Activated CD8-positive, alpha-beta memory T cell treated with anti-CD3 and anti-CD28 coated beads for 36 hours (primary cell): ENCODE results near the gene ECT2L. TPM values are rescaled to one million over a fixed set of nuclear protein-coding genes. Genes with fewer than 3 reads are reported as not detected.
"Not testable (repeated sequence)": the region's sequence is repeated elsewhere in the genome, so short reads cannot be mapped to it uniquely, and the experiment has no call there.

Experiments used
- CTCF ChIA-PET: fragments of 350-600 bp; sonication (Branson Sonifier 250); formaldehyde crosslinking; loops from one replicate; lab custom pipeline; 2021; ENCODE audit warnings: antibody characterized with exemption; lab: Charles Lee
- POLR2A ChIA-PET: fragments of 350-600 bp; sonication (Branson Sonifier 250); formaldehyde crosslinking; loops from one replicate; lab custom pipeline; 2021; ENCODE audit warnings: antibody characterized with exemption; lab: Charles Lee
- total RNA-seq, 2 experiments: library from RNA; stranded (reverse); gene quantifications; one replicate each; pipeline ENCODE4 v1.2.3, GENCODE V29; 2021

ECT2L gene
- total RNA-seq, 2 experiments from 2014 or later, result not detected

GRCh38 chr6:138909975-138910374 lies 114.1 kb downstream of the ECT2L start:
- POLR2A ChIA-PET, result no interaction called here
- CTCF ChIA-PET, result no interaction called here

GRCh38 chr6:138912308-138912707 lies 116.4 kb downstream of the ECT2L start:
- POLR2A ChIA-PET, result no interaction called here
- CTCF ChIA-PET, result interaction anchor here (1.6 kb wide), 1 partner anchor 10 kb away, joined by 3 read pairs; no protein-coding TSS in a partner anchor

GRCh38 chr6:138914701-138915100 lies 118.8 kb downstream of the ECT2L start:
- ChIA-PET CTCF (no interaction called here), POLR2A (no interaction called here)

- ChIA-PET CTCF (no interaction called here), POLR2A (no interaction called here)
These were observed 125.0 kb downstream of the ECT2L start for GRCh38 chr6:138920906-138921305.

GRCh38 chr6:138923561-138923960 lies 127.7 kb downstream of the ECT2L start:
- ChIA-PET POLR2A (no interaction called here), CTCF (no interaction called here)

- POLR2A ChIA-PET, result no interaction called here
- CTCF ChIA-PET, result no interaction called here
These were observed 129.9 kb downstream of the ECT2L start for GRCh38 chr6:138925806-138926205.

- CTCF ChIA-PET, result no interaction called here
These were observed 130.7 kb downstream of the ECT2L start for GRCh38 chr6:138926579-138926978.

GRCh38 chr6:138931660-138932059 lies 135.8 kb downstream of the ECT2L start:
- POLR2A ChIA-PET, result interaction anchor here (0.6 kb wide), 1 partner anchor 112 kb away, joined by 7 read pairs; no protein-coding TSS in a partner anchor
- CTCF ChIA-PET, result no interaction called here

More at GRCh38 chr6:138926579-138926978, 130.7 kb downstream of the ECT2L start:
- POLR2A ChIA-PET, result no interaction called here

GRCh38 chr6:138936873-138937272 lies 141.0 kb downstream of the ECT2L start:
- POLR2A ChIA-PET, CTCF ChIA-PET: not testable (repeated sequence)

GRCh38 chr6:138943089-138943625 lies 147.3 kb downstream of the ECT2L start:
- ChIA-PET POLR2A (no interaction called here), CTCF (no interaction called here)

- POLR2A ChIA-PET, result no interaction called here
- CTCF ChIA-PET, result no interaction called here
These were observed 148.5 kb downstream of the ECT2L start for GRCh38 chr6:138944412-138944811.

- ChIA-PET CTCF (interaction anchor here (1.0 kb wide), 1 partner anchor 42 kb away, joined by 3 read pairs; no protein-coding TSS in a partner anchor), POLR2A (no interaction called here)
These were observed 149.5 kb downstream of the ECT2L start for GRCh38 chr6:138945354-138945753.

- CTCF ChIA-PET, result no interaction called here
- POLR2A ChIA-PET, result no interaction called here
These were observed 152.1 kb downstream of the ECT2L start for GRCh38 chr6:138948004-138948403.

- ChIA-PET CTCF (interaction anchor here (0.6 kb wide), 1 partner anchor 119 kb away, joined by 4 read pairs; no protein-coding TSS in a partner anchor), POLR2A (no interaction called here)
These were observed 152.8 kb downstream of the ECT2L start for GRCh38 chr6:138948546-138949179.

- CTCF ChIA-PET, result no interaction called here
- POLR2A ChIA-PET, result no interaction called here
These were observed 157.6 kb downstream of the ECT2L start for GRCh38 chr6:138953451-138953850.

Other genes with a start within 250 kb of the ECT2L start
- 10 to 100 TPM; 13.2 to 14.6 TPM for gene CCDC28A, start 22.3 kb upstream of the ECT2L start, total RNA-seq
- 10 to 100 TPM; 72.2 to 73.9 TPM for gene REPS1, start 192.2 kb downstream of the ECT2L start, total RNA-seq
- gene ABRACL, start 232.7 kb downstream of the ECT2L start, total RNA-seq, result 100 to 1,000 TPM; 153 to 154 TPM